Right lobe of liver (tissue), 6 donors: ENCODE results near the gene GRAMD2A. TPM values are rescaled to one million over a fixed set of nuclear protein-coding genes. Genes with fewer than 3 reads are reported as not detected.

Experiments
- ATAC-seq, 4 donors: fragments of 200-7000 bp; cut with Tn5 transposase; one replicate each; pipeline ENCODE4 v1.9.1; 2020; ENCODE audit warnings: mild to moderate bottlenecking in 4 of 4, moderate library complexity in 4 of 4
- DNase-seq, 3 donors: peaks; one replicate each; pipeline ENCODE4 v3.0.0-alpha.2; 2020
- H3K27ac ChIP-seq, 3 donors: fragments of 200-600 bp; one replicate each; pipeline ENCODE4 v1.8.0; 2022
- H3K27me3 ChIP-seq, 2 donors: fragments of 200-600 bp; one replicate each; pipeline ENCODE4 v1.8.0; 2022
- H3K36me3 ChIP-seq, 4 donors: fragments of 200-600 bp; sonication (generic) in 1 of 4; one replicate each; pipeline versions ENCODE4 v1.5.1 to v1.8.0; 2017 to 2022; ENCODE audit warnings: control low read depth in 1 of 4
- H3K4me1 ChIP-seq, 4 donors: fragments of 200-600 bp; sonication (generic) in 1 of 4; one replicate each; pipeline versions ENCODE4 v1.5.1 to v1.8.0; 2017 to 2022; ENCODE audit warnings: control low read depth in 1 of 4
- H3K4me3 ChIP-seq, 3 donors: fragments of 200-600 bp; one replicate each; pipeline ENCODE4 v1.8.0; 2022
- H3K9me3 ChIP-seq, 4 donors: fragments of 200-600 bp; sonication (generic) in 1 of 4; one replicate each; pipeline versions ENCODE4 v1.5.1 to v1.8.0; 2017 to 2022; ENCODE audit warnings: control low read depth in 1 of 4
- CTCF ChIP-seq, 4 donors: fragments of 200-600 bp in 3 of 4; fragments of 450-650 bp in 1 of 4; IDR thresholded peaks; one replicate each; pipeline versions ENCODE4 v1.5.1 to v1.8.0; 2016 to 2022; ENCODE audit warnings: antibody characterized with exemption in 4 of 4, mild to moderate bottlenecking in 2 of 4
- POLR2A ChIP-seq: fragments of 450-650 bp; IDR thresholded peaks from one replicate; pipeline ENCODE4 v1.6.1; 2017; ENCODE audit warnings: antibody characterized with exemption, mild to moderate bottlenecking
- WGBS: methylation state at CpG from one replicate; pipeline ENCODE4 v1.1.6; 2018; ENCODE audit warnings: low coverage, low lambda C conversion rate; ENCODE audit not compliant: insufficient coverage; ENCODE audit errors: missing lambda C conversion rate; 5-methylcytosine and 5-hydroxymethylcytosine counted together
- intact Hi-C, 2 donors: fragments of 100-400 bp; cut with DNase I; formaldehyde crosslinking; loops; one replicate each; pipeline versions ENCODE4 v1.11.2 to v1.14.1; 2022
- total RNA-seq, 6 experiments: library from RNA; depleted of rRNA in 2 of 6; stranded (reverse); fragments of >200 nt in 2 of 6; fragmentation: NEBNext Ultra II Directional in 3 of 6; extraction: Animal tissue kit (Norgen Biotek cat#: 25700) in 3 of 6; gene quantifications; one replicate each; pipeline versions ENCODE4 v1.1.0 to v1.2.4, GENCODE V29; 2016 to 2023
- donor health status: DM: no; HTN: yes; CAD: no.
- donor health status: DM: no; HTN: no; CAD: no.
- donor health status: DM: no; HTN: no; CAD: no.
- donor health status: DM: no; HTN: yes; CAD: no.
- donor health status: DM: no; HTN: yes; CAD: no.

The GRAMD2A gene
- total RNA-seq, 6 experiments from 2014 or later: not detected

GRCh38 chr15:72155635-72156616 is 41.7 kb downstream of the GRAMD2A start:
- intact Hi-C loops: loop anchor here in 1 of 2 donors (10.0 kb wide), 1 partner anchor 411 kb away; no protein-coding TSS in a partner anchor
- H3K36me3 ChIP-seq: no peaks in the 10 kb centered on the region
- 10% methylated on average over 15 of the region's 19 CpGs for WGBS
- H3K27me3 ChIP-seq: no peaks in the 10 kb centered on the region
- H3K27ac ChIP-seq: no peak overlapping the region
- TF ChIP-seq POLR2A (no peak), CTCF (IDR thresholded peaks at IDR 0.05) (peak; percentile 76 to 91 (median 82))
- peak; percentile 81 to 83 (median 83) for DNase-seq
- peak; percentile 90 to 93 (median 92) for ATAC-seq
- peak overlapping the region; percentile 24 to 60 (median 46) for H3K4me3 ChIP-seq
- no peaks in the 10 kb centered on the region for H3K9me3 ChIP-seq
- H3K4me1 ChIP-seq: peaks cover 0 to 8% (median 0%) of the 10 kb centered on the region in 4 donors

GRCh38 chr15:72155003-72155621 is 42.5 kb downstream of the GRAMD2A start:
- H3K27me3 ChIP-seq: no peaks in the 10 kb centered on the region
- H3K4me3 ChIP-seq: peak overlapping the region; percentile 24 to 60 (median 46)
- intact Hi-C loops: loop anchor here in 1 of 2 donors (10.0 kb wide), 1 partner anchor 410 kb away; no protein-coding TSS in a partner anchor
- ATAC-seq (peak; percentile 58 to 71 (median 63)), DNase-seq (peak; percentile 71 to 76 (median 74))
- H3K27ac ChIP-seq: no peak overlapping the region
- H3K36me3 ChIP-seq: no peaks in the 10 kb centered on the region
- no peaks in the 10 kb centered on the region for H3K9me3 ChIP-seq
- TF ChIP-seq POLR2A (no peak), CTCF (IDR thresholded peaks at IDR 0.05) (no peak)
- H3K4me1 ChIP-seq: peaks cover 0 to 8% (median 0%) of the 10 kb centered on the region in 4 donors
- 36% methylated on average over 6 of the region's 14 CpGs for WGBS

- Histone ChIP-seq H3K36me3 (no peaks in the 10 kb centered on the region), H3K9me3 (no peaks in the 10 kb centered on the region), H3K4me3 (no peak overlapping the region), H3K27me3 (no peaks in the 10 kb centered on the region), H3K27ac (no peak overlapping the region), H3K4me1 (peaks cover 0 to 8% (median 0%) of the 10 kb centered on the region in 4 donors)
- TF ChIP-seq CTCF (IDR thresholded peaks at IDR 0.05) (no peak), POLR2A (no peak)
- intact Hi-C loops: loop anchor here in 1 of 2 donors (10.0 kb wide), 1 partner anchor 410 kb away; no protein-coding TSS in a partner anchor
- 95% methylated on average over 7 of the region's 7 CpGs for WGBS
- DNase-seq (no peak), ATAC-seq (no peak)
These were observed 43.3 kb downstream of the GRAMD2A start for GRCh38 chr15:72154316-72154715.

- Histone ChIP-seq H3K4me1 (peaks cover 0 to 8% (median 0%) of the 10 kb centered on the region in 4 donors), H3K4me3 (no peak overlapping the region), H3K27ac (no peak overlapping the region), H3K27me3 (no peaks in the 10 kb centered on the region), H3K36me3 (no peaks in the 10 kb centered on the region), H3K9me3 (no peaks in the 10 kb centered on the region)
- TF ChIP-seq CTCF (IDR thresholded peaks at IDR 0.05): no peak
- no peak for TF ChIP-seq POLR2A
- DNase-seq (no peak), ATAC-seq (no peak)
- WGBS: 83% methylated on average over 4 of the region's 5 CpGs
- intact Hi-C loops: loop anchor here in 1 of 2 donors (10.0 kb wide), 1 partner anchor 409 kb away; no protein-coding TSS in a partner anchor
These were observed 44.2 kb downstream of the GRAMD2A start for GRCh38 chr15:72153269-72154000.
